ENCODE data around the gene EWSR1.

Gene EWSR1

GRCh38 chr22:29329581-29329980 is 61.5 kb downstream of the EWSR1 start:
- TF ChIP-seq CTCF (IDR thresholded peaks at IDR 0.05; ENCODE audit: low read length, missing control alignments): no peak
- no peak for DNase-seq (ENCODE audit: low read depth)
- no peak overlapping the region for H3K4me3 ChIP-seq (replicated peaks; ENCODE audit: low read depth, low read length)

GRCh38 chr22:29330291-29330690 is 62.2 kb downstream of the EWSR1 start:
- TF ChIP-seq CTCF (IDR thresholded peaks at IDR 0.05; ENCODE audit: low read length, missing control alignments): no peak
- no peak overlapping the region for H3K4me3 ChIP-seq (replicated peaks; ENCODE audit: low read depth, low read length)
- no peak for DNase-seq (ENCODE audit: low read depth)

- TF ChIP-seq CTCF (IDR thresholded peaks at IDR 0.05; ENCODE audit: low read length, missing control alignments): no peak
- no peak overlapping the region for H3K4me3 ChIP-seq (replicated peaks; ENCODE audit: low read depth, low read length)
- DNase-seq (ENCODE audit: low read depth): peak; percentile 79
Measured at GRCh38 chr22:29330753-29331152, 62.7 kb downstream of the EWSR1 start.

GRCh38 chr22:29331213-29331612 is 63.1 kb downstream of the EWSR1 start:
- no peak for TF ChIP-seq CTCF (IDR thresholded peaks at IDR 0.05; ENCODE audit: low read length, missing control alignments)
- no peak for DNase-seq (ENCODE audit: low read depth)
- no peak overlapping the region for H3K4me3 ChIP-seq (replicated peaks; ENCODE audit: low read depth, low read length)

- DNase-seq (ENCODE audit: low read depth): no peak
- no peak overlapping the region for H3K4me3 ChIP-seq (replicated peaks; ENCODE audit: low read depth, low read length)
- TF ChIP-seq CTCF (IDR thresholded peaks at IDR 0.05; ENCODE audit: low read length, missing control alignments): no peak
Measured at GRCh38 chr22:29331658-29332300, 63.7 kb downstream of the EWSR1 start.

- H3K4me3 ChIP-seq (replicated peaks; ENCODE audit: low read depth, low read length): no peak overlapping the region
- DNase-seq (ENCODE audit: low read depth): no peak
- TF ChIP-seq CTCF (IDR thresholded peaks at IDR 0.05; ENCODE audit: low read length, missing control alignments): no peak
Measured at GRCh38 chr22:29332886-29333496, 64.9 kb downstream of the EWSR1 start.

- no peak for DNase-seq (ENCODE audit: low read depth)
- no peak overlapping the region for H3K4me3 ChIP-seq (replicated peaks; ENCODE audit: low read depth, low read length)
- TF ChIP-seq CTCF (IDR thresholded peaks at IDR 0.05; ENCODE audit: low read length, missing control alignments): no peak
Measured at GRCh38 chr22:29334148-29334547, 66.1 kb downstream of the EWSR1 start.
